ENCODE results near the gene FOLR2.
"Not testable (repeated sequence)": the region's sequence is repeated elsewhere in the genome, so short reads cannot be mapped to it uniquely, and the experiment has no call there.

The FOLR2 gene

GRCh38 chr11:72243173-72244059 lies 26.8 kb downstream of the FOLR2 start:
- DNase-seq, result no peak

DNA sequence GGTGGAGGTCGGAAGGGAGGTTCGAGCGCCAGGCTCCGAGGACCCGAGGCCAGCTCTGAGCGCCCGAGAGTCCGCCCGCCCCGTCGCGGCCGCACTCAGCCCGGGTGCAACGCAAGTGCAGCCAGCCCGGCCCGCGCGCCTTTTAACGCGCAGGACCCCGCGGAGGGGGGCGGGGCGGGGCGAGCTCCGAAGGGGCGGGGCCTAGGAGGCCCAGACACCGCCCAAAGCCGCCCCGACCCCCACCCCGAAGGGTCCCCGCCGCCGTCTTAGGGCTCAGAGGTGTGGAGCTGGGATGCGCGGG lies 27.4 kb downstream of the FOLR2 start, which contains the start of gene PHOX2A:
TSS of gene PHOX2A (minus strand) at position 117 of the 301 bp plus-strand sequence. CDS start 172 bp downstream, outside the sequence.
- DNase-seq, result no peak

DNA sequence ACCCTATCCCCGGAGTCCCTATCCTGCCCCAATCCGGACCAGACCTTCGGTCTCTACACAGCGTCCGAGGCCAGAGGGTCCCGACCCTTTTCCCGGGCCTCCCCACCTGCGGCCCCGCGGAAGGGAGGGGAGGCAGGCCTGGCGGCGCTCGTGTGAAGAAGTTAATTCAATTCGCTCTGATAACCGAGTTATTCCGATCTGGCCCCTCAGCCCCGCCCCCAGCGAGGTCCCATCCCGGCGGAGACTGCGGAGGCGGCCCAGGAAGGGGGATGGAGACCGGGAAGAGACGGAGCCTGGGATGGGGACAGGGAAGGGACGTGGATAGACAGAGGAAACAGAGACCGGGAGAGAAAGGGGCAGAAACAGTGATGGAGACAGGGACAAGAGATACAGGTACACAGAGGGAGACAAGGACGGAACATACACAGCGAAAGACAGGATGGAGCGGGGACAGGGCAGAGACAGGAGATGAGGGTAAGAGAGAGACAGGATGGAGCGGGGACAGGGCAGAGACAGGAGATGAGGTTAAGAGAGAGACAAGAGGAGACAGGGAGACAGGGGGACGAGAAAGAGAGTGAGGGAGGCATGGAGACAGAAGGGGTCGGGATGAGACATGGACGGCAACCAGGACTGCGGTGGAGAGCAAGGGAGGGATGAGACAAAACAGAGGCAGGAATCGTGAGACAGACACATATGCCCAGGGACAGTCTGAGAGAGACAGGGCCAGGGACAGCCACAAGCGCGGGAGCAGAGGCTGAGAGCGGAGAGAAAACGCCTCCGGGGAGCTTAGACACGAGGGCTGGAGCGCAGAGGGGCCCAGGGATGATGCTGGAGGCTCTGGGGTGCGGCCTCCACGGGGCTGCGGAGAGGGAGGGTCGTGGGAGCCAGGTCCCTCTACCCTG lies 28.0 kb downstream of the FOLR2 start:
- DNase-seq, result no peak

DNA sequence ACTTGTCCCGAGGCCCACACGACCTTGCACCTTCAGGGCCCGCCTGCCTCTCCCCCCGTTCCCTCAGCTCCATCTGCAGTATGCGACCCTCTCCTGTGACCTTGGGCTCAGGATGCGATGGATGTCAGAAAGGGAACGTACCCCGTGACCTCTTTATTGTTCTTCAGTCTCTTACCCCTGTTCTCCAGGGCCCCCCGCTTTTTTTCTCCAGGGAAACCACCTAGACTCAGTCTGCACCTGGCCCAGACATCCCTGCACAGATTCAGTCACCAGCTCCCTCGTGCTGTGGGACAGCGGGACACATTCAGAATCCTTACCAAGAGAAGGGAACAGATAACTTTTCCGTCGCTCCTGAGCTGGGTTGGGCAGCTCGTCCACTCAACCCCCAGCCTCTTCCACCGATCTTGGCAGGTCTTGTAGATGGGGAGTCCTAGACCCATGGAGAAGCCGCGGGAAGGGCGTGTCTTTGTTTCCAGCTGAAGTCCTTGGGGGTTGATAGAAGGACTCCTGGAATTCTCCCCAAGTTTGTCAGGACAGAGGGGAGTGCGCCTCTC lies 28.7 kb downstream of the FOLR2 start:
- DNase-seq, result no peak

- no peak for DNase-seq
Measured at GRCh38 chr11:72247584-72247983, 31.0 kb downstream of the FOLR2 start.

DNA sequence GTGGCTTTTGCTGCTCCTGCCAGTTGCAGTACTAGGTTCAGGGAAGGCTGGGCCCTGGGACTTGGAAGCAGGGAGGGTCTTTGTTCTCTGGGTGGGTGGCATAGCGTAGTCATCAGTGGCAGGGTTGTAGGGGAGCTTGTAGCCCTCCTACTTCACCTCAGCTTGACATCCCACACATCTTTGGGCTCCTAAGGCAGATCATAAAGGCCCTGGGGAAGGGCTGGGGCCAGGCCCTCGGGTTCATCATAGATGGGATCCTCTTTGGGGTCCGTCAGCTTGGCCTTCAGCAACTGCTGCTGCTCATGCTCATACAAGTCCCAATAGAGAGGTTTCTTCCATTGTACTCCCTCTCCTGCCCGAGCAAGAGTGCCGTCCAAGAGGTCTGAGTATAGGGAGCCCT lies 33.4 kb downstream of the FOLR2 start:
- no peak for DNase-seq

- no peak for DNase-seq
Measured at GRCh38 chr11:72250661-72251464, 34.3 kb downstream of the FOLR2 start.

GRCh38 chr11:72251614-72252013 lies 35.0 kb downstream of the FOLR2 start:
- no peak for DNase-seq

DNA sequence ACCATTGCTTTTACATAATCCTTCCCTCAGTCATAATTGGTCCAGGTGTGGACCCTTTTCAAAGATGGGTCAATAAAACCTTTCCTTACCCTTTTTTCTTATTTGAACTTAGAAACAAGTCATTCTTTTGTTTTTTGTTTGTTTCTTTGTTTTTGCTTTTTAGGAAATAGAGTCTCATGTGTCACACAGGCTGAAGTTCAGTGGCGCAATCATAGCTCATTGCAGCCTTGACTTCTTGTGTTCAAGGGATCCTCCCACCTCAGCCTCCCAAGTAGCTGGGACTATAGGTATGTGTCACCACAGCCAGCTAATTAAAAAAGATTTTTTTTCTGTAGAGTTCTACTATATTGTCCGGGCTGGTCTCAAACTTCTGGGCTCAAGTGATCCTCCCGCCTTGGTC lies 36.8 kb downstream of the FOLR2 start:
- no peak for DNase-seq

DNA sequence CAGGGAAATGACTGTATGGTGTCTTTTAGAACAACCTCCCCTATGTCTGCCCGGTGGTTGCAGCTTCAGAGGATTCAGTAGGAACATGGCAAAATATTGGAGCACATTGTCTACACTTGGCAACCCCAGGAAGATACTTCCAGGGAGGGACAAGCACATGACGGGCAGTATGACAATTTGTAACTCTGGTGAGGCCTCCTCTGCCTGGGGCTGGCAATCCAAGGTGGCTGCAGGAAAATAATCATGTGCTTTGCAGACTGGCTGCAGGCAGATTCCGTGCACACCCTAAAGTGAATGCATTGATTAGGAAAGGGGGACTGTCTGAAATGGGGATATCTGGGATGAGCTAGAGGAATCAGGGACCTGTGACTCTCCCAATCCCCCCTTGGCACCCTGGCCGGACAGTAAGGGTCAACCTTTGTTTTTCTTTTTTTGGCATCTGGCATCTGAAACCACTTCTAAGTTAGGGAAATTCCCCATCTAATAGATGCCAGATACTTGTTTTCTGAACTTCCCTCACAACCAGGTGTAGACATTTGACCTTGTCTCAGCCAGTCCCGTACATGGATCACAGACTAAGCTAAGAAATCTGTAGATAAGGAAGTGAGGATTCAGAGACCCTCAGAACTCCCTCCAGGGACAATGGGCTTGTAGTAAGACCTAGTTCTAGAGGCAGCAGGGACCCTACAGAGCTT lies 37.9 kb downstream of the FOLR2 start:
- DNase-seq, result no peak

- no peak for DNase-seq
Measured at GRCh38 chr11:72257570-72257969, 41.0 kb downstream of the FOLR2 start.

- DNase-seq, result no peak
Measured at GRCh38 chr11:72259490-72259889, 42.9 kb downstream of the FOLR2 start.

DNA sequence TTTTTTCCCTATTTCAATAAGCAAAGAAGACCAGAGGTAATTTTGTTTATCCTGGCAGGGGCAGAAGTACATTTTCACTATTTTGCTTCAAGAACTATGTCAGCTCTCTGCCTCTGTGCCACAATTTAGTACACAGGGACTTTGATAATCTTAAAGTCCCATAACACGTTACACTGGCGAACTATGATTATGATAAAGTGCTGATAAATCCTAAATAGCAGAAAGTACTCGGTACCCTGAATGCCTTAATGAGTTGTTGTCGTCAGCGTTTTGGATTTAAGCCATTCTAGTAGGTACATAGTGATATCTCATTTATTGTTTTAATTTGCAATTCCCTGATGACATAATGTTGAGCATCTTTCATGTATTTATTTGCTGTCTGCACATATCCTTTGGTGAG lies 44.0 kb downstream of the FOLR2 start:
- DNase-seq, result no peak

DNA sequence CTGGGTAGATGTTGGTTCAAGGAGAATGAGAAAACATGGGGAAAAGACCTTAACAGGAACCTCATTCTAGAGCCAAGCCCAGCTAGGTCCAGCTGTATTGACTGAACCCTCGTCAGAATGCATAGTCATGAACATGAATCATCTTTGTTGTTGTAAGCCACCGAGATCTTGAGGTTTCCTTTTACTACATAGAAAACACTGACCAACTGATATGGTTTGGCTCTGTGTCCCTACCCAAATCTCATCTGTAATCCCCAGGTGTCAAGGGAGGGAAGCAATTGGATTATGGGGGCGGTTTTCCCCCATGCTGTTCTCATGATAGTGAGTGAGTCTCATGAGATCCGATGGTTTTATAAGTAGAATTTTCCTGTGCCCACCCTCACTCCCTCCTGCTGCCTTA lies 46.8 kb downstream of the FOLR2 start:
- DNase-seq, result peak; percentile 60

DNA sequence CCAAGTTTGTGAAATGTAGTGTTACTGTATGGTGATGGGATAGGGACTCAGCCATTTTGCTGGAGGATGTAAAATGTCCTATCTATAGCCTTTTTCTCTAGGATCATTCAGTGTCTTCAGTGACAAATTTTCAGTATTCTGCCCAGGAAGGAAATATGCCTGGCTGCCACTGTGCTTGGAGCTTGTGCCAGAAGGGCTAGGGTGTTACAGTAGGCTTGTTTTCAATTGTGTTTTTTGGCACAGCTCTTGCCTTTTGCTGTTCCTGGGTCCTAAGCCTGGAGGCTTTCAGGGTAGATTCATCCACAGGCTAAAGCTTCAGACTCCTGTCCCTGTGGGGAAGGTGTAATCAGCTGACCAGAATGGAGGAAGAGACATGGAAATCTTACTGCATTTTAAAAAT lies 49.4 kb downstream of the FOLR2 start:
- no peak for DNase-seq

- not testable (repeated sequence) for DNase-seq
Measured at GRCh38 chr11:72266960-72267359, 50.4 kb downstream of the FOLR2 start.

- DNase-seq, result no peak
Measured at GRCh38 chr11:72267956-72268617, 51.5 kb downstream of the FOLR2 start.
